Gastroesophageal sphincter (tissue), 3 donors: ENCODE data around the gene TSPAN4.

Experiments used
- POLR2A ChIP-seq, 2 donors: fragments of 450-650 bp; IDR thresholded peaks; one replicate each; pipeline ENCODE4 v1.6.1; 2017; ENCODE audit warnings: antibody characterized with exemption in 2 of 2, mild to moderate bottlenecking in 2 of 2, moderate library complexity in 1 of 2
- POLR2AphosphoS5 ChIP-seq: sonication (generic); formaldehyde crosslinking; IDR thresholded peaks from one replicate; pipeline ENCODE4 v1.6.1; 2017; ENCODE audit warnings: antibody characterized with exemption
- TF ChIP-seq, protein P1 (sequence below), 4 experiments: fragments of 200-600 bp in 2 of 4; fragments of 450-650 bp in 2 of 4; sonication (generic) in 1 of 4; IDR thresholded peaks; one replicate each; pipeline ENCODE4 v1.5.1; 2017 to 2019; ENCODE audit warnings: antibody characterized with exemption in 4 of 4, mild to moderate bottlenecking in 2 of 4, moderate library complexity in 2 of 4

DNA sequence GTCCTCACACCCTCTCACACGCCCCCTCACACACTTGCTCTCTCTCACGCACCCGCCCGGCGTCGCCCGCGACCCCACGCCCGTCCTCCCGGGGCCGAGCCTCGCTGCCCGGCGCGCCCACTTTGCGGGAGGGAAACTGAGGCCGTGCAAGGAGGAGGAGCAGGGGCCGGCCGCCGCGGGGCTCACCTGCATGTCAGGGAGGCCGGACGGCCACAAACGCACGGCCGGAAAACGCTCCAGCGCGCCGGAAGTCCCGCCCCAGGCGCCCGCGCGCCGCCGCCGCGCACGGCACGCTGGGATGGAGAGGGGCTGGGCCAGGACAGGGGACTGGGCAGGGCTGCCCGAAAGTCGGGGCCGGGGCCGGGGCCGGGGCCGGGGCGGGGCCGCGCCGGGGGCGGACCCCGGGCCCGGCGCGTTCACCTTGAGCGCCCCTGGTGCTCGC is 68.0 kb downstream of the TSPAN4 start, which contains the start of gene CHID1:
- TF ChIP-seq, protein P1, sequence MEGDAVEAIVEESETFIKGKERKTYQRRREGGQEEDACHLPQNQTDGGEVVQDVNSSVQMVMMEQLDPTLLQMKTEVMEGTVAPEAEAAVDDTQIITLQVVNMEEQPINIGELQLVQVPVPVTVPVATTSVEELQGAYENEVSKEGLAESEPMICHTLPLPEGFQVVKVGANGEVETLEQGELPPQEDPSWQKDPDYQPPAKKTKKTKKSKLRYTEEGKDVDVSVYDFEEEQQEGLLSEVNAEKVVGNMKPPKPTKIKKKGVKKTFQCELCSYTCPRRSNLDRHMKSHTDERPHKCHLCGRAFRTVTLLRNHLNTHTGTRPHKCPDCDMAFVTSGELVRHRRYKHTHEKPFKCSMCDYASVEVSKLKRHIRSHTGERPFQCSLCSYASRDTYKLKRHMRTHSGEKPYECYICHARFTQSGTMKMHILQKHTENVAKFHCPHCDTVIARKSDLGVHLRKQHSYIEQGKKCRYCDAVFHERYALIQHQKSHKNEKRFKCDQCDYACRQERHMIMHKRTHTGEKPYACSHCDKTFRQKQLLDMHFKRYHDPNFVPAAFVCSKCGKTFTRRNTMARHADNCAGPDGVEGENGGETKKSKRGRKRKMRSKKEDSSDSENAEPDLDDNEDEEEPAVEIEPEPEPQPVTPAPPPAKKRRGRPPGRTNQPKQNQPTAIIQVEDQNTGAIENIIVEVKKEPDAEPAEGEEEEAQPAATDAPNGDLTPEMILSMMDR (IDR thresholded peaks at IDR 0.05), result no peak
- TF ChIP-seq POLR2A (IDR thresholded peaks at IDR 0.05) (peak; percentile 36 to 45), POLR2AphosphoS5 (no peak)
